NCI-H2107 (cell line): ENCODE measurements around the gene YWHAH.
A peak's percentile ranks its signal among the peaks of the same experiment; 100 is the strongest.

Source experiments
- DNase-seq: peaks from one replicate; lab custom pipeline; 2025; lab: John Stamatoyannopoulos, UW

YWHAH gene

DNA sequence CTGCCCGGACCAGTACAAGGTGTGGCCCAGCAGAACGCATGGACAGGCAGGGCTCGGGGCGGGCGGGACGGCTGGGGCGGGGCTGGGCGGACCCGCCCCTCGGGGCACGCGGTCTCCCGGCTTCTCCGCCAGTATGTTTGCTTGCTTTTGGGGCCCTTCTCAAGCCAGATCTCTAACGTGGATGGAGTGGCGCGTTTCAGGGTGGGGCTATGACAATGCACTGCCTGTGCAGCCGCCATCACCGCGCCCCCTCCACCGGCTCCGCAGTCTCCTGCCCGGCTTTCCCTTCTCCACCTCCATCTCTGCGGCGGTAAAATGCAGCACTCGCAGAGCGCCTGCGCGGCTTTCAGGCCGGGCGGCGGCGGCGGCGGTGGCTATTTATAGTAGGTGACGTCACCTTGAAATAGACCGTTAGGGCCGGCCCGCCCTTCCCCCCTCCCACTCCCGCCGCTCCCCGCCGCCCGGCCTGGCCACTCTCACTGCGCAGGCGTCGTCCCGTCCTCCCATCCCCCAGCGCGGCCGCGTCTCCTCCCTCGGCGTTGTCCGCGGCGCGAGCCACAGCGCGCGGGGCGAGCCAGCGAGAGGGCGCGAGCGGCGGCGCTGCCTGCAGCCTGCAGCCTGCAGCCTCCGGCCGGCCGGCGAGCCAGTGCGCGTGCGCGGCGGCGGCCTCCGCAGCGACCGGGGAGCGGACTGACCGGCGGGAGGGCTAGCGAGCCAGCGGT lies at the start of gene YWHAH:
Gene YWHAH, plus strand, starts transcription at position 558 of the 722 bp plus-strand sequence. CDS start 199 bp downstream, outside the sequence.
- DNase-seq, result peak; percentile 90

DNA sequence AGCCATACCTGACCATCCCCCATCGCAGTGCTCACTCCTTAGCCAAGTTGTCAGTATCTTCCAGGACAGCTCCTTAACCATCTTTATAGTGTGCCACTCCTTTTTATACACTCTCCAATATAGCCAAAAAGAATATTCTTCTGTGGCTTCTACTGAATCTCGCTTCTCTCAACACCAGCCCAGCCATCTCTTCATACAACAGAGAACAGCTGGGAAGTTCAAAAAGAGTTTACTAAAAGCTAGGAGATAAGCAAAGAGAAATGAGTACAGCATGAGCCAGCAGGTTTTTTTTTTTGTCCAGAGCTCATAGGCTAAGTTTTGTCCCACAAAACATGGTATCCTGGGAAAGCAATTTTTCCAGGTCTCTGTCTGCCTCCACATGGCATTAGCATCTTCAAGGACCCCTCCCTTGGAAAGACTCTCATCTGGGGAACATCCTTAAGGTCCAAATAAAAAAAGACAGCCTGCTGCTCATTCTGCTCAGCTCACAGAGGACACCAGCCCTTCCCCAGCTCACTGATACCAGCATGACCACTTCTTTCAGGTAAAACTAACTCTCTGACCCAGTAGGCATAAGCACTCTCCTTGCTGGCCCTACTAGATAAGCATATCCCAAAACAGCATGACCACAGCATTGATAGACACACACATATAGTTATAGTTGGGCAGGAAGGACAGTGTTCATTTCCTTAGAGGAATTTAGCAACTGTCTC lies 48.8 kb upstream of the YWHAH start:
- no peak for DNase-seq

DNA sequence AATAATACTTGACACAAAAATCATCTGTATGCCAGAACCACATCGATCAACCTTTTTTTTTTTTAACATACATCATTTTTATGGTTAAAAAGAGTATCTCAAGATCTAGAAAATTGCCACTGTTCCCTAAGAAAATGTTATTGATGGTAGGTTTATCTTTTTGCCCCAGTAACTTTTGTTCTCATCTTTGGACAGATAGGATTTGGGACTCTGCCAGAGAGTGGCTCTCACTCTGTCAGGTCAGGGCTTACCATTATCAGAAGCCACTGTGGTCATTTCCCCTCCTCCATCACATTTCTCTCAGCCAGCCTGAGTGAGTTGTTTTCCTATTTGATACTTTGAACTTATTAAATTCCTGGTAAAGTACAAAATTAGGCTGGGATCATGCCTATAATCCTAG lies 47.9 kb upstream of the YWHAH start:
- no peak for DNase-seq

DNA sequence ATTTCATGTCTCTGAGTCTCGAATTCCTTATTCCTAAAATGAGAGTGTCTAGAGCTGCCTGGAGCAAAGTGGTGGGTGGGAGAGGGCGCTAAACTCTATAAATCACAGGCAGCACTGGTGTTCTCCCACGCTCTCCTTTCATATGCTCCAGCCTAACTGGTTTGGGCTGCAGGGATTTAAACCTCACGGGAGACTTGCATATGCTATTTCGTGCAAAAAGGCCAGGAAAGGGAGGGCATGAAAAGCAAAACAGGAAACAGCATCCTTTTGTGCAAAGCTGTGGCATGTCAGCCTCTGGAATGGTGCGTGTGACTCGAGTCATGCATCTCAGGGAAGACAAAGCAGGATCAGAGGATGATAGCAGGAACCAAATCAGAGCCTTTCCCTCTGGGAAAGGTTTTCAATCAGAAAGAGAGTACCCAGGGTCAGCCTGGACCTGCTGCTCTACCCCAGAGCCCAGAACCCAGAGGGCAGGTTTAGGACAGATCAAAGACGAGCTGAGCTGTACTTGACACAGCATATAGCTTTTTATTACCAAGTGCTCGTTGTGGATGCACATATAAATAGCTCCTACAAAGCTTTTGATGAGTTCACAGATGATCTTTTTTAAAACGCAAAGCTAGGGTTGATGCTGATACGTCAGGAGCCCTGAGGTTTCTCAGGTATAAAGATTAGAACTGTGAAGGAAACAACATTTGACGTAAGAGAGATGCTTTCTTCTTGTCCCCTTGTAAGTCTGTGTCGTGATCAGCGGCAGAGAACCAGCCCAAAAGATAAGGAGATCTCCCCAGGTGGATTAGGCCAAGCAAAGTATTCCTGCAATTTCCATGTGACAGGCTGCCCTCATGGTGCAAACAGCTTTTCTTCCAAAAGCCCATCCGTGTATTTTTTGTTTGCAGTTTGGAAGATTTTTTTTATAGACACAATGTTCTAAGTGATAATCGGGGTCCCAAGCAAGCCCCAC lies 46.2 kb upstream of the YWHAH start:
- no peak for DNase-seq

DNA sequence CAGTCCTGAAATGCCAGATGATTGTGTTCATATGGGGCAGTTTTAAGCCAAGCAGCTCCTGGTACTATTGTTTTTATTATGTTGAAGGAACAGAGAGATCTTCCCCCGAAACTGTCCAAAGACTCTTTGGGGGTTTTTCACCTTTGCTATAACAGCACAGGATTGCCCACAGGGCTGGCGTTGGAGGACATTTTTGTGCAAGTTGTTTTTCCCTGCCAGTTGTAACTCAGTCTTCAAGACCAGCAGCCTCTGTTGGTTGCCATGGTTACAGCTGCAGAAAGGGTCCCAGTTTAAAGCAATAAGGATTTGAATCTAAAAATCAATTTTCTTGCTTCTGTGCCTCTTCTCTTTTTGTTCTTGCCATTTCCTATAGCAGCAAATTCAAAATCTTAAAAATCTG lies 45.4 kb upstream of the YWHAH start:
- no peak for DNase-seq

DNA sequence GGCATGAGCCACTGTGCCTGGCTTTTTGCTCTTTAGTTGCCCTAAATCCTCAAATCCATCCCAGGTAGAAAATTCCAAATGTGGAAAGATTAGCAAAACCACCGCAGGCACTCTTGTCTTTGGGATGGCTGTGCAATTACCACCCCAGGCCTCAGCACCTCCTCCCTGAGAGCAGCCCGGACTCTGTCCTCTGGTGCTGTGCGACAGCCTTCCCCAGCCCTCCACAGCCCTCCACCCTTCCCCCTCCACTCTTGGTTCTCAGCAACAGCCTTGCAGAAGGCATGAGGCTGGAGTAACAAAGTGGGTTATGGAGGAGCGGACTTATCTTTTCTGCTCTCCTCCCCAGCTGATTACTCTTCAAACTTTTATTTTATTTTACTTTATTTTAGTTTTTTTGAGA lies 44.7 kb upstream of the YWHAH start:
- DNase-seq, result no peak

DNA sequence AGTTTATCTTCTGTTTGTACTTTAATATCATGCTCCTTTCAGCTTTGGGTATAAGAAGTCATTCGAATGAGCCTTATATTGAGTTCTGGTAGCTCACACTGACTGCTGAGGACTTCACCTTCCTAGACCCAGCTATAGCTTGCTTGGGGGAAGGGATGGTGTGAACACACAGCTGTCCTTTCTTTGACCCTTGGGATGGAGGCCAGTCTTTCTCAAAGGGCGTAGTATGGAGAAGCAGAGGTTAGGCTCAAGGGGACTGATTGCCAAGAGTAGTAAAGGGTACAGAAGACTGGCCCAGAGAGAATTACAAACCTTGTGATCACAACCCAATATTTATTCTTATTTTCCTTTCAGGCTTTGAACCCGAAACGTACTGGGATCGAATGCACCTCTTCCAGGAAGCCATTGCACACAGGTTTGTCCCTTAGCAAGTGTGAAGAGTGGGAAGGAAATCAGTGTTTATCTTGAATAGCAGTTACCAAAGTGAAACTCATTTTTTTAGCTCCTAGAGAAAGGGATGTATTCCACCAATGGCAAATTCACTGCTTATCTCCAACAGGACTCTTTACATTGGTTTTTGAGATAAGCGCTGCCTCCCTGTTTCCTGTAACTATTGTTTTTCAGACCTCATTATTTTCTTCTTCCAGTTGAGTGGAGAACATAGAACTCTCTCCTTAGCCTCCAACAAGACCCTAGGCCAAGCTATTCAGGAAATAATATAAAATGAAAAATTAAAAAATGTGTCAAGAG lies 42.8 kb upstream of the YWHAH start:
- DNase-seq, result no peak

DNA sequence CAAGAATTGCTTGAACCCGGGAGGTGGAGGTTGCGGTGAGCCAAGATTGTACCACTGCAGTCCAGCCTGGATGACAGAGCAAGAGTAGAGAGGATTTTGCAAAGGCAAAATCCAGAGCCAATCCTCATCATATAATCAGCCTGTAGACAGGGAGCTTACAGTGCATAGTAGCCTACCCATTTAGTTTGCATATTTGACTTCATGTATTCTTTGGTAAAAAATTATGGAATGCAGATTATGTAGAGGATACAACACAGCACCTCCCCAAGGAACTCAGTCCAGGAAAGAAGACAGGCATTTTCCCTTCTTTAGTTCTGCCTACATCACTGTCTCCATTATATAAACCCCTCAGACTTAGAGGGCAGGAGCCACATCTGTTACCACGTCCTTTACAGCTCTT lies 39.7 kb upstream of the YWHAH start:
- DNase-seq, result no peak

DNA sequence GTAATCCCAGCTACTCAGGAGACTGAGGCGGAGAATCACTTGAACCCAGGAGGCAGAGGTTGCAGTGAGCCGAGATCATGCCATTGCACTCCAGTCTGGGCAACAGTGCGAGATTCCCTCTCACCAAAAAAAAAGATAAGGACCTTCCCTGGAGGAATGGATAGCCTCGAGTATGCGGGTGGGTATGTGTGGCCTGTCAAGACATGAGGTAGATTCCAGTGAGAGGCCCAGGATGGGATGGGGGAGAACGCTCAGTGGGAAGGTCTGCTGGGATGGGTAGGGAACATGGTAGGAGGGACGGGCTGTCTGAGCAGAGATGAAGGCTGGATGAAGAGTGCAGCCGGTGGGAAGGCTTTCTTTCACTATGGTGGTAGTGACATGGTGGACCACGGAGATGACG lies 39.0 kb upstream of the YWHAH start:
- DNase-seq, result no peak

DNA sequence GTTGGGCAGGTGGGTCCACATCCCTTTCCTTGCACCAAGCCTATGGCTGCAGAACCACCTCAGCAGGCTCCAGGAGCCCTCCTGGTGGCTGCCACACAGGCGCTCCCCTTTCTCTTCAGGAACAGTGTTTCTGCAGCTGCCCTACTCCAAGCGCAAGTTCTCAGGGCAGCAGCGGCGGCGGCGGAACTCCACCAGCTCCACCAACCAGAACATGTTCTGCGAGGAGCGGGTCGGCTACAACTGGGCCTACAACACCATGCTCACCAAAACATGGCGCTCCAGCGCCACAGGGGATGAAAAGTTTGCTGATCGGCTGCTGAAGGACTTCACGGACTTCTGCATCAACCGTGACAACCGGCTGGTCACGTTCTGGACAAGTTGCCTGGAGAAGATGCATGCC lies 38.2 kb upstream of the YWHAH start:
- no peak for DNase-seq

DNA sequence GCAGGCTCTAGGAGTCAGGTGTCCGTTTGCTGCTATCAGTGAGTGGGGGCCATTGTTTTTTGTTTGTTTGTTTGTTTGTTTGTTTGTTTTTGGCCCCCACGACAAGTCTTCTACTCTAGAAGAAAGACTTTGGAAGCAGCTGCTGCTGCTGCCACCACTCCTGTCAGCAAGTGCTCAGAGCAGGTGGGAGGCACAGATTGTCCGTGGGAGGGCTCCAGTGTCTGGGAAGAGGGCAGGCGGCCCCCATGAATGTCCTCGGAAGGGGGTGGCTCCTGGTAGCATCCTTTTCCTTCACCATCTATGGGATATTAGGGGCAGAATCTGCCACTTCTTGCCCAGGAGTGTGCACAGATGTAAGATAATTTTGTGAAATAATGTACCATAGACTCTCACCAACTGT lies 37.8 kb upstream of the YWHAH start:
- no peak for DNase-seq

DNA sequence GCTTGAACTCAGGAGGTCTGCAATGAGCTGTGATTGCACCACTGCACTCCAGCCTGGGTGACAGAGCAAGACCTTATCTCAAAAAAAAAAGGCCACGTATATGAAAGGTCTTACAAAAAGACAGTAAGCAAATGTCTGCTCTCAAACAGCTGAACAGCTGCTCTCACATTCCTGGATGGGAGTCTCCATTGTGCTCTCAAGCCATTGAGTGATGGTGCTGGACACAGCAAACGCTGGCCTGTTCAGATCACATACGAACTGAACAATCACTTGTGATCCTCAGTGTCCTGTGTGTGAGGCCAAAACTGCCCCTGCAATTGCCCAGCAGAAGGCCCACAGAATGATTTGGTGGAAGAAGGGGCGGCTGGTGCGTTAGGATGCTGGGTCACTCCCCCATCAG lies 34.4 kb upstream of the YWHAH start:
- no peak for DNase-seq

DNA sequence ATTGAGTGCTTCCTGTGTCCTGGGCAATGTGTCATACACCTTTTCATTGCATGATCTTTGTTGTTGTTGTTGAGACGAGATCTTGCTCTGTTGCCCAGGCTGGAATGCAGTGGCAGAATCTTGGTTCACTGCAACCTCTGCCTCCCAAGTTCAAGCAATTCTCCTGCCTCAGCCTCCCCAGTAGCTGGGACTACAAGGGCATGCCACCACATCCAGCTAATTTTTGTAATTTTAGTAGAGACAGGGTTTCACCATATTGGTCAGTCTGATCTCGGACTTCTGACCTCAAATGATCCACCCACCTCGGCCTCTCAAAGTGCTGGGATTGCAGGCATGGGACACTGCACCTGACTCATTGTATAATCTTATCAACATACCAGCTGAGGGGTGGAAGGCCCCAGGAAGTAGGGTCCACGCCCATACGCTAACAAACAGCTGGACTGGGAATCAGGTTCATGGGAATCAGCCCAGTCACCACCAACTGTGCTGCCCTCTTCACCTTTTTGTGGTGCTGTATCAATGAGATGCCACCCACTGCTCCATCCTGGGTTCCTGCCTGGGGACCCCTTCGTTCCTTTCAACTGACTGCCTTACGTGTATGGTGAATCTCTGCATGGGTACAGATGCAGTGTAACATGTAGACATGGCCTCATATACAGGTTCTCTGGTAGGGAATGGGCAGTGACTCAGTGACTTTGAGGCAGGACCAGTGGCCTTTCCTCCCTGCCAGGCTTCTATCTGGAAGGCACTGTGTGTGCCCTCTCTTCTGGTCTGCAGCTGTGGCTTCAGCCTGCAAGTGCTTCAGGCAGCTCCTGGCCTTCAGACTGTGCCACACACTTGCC lies 32.5 kb upstream of the YWHAH start:
- DNase-seq, result no peak

DNA sequence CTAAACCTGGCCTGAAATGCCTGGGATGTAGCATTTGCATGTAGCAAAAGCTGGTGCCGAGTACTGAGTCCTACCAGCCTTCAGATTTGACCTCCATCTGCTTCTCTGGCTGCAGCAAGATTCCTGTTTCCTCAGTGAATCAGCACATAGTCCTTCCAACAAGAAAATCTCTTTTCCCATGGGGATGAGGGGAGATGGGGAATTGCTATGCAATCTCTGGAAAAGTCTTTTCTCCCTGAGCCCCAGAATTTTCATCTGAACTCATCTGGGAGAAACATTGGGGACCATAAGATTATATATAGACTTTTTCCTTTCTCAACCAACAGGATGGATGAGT lies 32.0 kb upstream of the YWHAH start:
- DNase-seq, result no peak

DNA sequence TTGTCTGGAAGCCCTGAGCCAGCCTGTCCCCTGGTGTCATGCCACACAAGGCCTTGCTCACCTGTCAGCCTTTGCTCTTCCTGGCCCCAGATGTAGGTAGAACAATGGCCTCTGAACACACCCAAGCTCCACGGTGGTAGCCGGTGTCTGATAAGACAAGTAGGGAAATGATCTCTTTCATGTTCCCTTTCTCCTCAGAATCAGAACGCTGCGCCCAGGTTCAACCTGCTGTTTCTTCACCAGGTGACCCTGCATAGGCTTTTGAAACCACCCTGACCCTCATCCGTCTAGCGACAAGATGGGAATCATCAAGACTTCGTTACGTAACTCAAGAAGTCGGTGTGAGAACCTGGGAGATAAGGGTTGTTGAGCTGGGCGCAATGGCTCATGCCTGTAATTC lies 28.7 kb upstream of the YWHAH start:
- no peak for DNase-seq

DNA sequence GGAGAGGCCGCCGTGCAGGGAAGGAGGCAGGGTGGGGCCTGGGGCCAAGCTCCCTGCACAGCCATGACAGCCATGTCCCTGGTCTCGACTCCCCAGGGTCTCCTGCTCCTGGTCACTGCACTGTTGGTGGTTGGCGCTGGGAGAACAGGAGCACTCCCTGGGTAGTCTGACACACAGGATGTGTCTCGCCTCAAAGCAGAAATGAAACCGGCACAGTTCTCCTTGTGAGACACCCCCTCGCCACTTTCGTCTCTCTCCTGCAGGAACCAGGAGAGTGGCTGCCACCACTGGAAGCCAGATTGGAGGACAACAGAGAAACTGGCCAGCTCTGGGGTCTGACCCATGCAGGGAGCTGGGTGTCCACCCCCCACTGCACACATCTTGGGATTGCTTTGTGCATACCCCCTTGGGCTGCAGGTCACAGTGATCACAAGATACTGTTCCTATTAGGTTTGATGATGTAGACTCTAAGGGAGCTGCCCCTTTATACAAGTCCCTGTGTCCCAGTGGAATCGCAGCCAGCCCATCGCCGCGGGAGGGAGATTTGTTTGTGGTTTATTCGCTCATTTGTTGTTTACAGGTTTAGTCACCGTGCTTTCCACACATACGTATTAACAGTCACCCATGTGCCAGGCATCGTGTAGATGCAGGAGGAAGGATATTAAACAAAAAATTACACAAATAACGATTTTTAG lies 27.0 kb upstream of the YWHAH start:
- no peak for DNase-seq

DNA sequence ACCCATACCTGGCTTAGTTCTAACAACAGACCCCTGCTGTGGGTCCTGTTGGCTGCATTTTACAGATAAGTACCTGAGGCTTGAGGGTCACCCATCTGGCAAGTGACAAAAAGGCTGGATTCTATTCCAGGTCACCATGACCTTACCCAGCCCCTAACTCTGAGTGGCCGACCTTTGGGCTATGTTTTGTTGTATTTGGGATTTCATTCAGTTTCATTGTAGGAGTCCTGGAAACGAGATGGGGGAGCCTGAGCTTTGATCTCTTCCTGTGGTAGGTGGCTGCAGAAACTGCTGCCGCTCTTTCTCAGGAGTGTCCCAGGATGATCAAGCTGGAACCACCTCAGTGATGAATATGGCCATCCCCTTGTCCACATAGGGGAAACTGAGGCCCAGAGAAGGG lies 24.6 kb upstream of the YWHAH start:
- no peak for DNase-seq

DNA sequence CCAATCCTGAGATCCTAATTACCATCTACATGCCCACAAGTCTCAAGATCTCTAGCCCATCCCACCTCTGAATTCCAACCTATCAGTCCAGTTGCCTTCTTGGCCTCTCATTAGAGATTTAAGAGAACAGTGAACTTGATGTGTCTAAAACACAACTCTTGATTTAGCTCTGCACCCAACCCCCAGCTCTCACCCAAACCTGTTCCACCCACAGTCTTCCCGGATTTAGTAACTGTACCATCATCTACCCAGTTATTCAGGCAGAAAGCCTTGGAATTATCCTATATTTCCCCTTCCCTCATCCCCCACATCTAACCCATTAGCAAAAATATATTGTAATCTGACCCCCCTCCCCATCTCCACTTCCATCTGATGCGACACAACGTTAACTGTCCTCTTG lies 24.0 kb upstream of the YWHAH start:
- DNase-seq, result no peak

DNA sequence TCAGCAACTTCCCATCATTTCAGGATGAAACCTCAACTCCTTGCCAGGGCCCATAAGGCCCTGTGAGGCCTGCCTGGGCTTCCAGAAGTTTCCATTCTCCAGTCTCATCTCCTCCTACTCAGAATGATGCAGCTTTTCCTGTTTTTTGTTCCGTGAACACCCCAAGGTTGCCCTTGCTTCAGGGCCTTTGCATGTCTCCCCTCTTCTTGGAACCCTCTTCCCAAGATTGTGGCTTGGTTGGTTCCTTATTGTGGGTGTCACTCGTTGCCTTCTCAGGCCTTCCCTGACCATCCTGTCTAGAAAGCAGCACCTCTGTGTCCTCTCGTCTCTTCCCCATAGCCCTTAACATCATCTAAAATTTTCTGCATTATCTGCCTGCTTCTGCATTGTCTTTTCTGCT lies 23.2 kb upstream of the YWHAH start:
- DNase-seq, result no peak

DNA sequence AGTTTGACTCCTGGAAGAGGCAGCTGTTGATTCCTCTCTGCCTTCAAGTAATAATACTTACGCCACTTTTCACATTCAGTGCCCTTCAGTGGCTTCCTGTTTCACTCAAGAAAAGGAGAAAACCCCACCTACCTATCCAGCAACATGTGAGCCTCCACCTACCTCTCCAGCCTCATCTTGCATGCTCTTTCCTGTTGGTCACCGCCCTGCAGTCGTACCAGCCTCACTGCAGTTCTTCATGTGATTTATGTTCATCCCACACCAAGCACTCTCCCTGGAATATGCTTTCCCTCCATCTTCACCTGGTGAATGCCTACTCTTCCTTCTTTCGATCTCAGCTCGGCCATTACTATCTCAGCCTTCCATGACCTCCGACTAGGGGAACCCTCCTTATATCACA lies 21.8 kb upstream of the YWHAH start:
- DNase-seq, result no peak

DNA sequence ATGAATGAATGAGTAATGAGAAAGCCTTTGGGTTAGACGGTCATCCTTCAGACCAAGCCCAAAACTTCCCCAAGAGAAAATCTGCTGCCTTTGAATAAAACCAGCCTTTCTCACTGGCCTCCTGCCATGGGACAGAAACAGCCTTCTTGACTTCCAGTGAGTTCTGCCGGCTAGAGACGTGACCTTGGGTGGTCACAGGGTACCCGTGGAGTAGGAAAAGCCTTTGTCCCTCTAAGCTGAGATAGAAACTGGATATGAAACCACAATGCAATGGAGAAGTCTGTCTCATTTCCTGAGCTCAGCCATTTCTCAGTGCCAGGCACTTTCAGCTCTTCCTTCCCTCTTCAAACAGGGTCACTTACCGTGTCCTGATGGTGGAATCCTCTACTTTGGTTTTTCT lies 21.2 kb upstream of the YWHAH start:
- DNase-seq, result no peak
